Measurements from ENCODE around the gene ADK. TPM values are rescaled to one million over a fixed set of nuclear protein-coding genes. Genes with fewer than 3 reads are reported as not detected.

The ADK gene
- total RNA-seq, 3 donors from 2014 or later = 27.2 to 50.8 (median 40.0) TPM

DNA sequence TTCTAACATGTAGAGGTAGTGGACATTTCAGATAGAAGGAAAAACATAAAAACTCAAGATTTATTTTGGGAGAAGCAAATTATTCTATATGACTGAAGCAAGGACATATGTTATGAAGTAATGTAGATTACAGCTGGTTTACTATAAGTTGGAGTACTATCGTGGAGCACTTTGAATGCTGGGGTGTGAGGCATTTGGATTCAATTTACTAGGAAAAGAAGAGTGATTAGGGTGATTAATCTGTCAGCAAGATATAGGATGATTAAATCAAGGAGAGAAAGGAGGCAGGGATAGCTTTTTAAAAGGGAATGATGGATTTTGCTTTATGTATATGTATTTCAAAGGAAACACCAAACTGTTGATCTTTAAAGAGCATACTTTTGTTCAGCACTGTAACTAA, 356.9 kb downstream of the ADK start:
- no peaks in the 10 kb centered on the region for H3K36me3 ChIP-seq
- TF ChIP-seq POLR2AphosphoS5 (IDR thresholded peaks at IDR 0.05) = no peak
- TF ChIP-seq, protein P1, sequence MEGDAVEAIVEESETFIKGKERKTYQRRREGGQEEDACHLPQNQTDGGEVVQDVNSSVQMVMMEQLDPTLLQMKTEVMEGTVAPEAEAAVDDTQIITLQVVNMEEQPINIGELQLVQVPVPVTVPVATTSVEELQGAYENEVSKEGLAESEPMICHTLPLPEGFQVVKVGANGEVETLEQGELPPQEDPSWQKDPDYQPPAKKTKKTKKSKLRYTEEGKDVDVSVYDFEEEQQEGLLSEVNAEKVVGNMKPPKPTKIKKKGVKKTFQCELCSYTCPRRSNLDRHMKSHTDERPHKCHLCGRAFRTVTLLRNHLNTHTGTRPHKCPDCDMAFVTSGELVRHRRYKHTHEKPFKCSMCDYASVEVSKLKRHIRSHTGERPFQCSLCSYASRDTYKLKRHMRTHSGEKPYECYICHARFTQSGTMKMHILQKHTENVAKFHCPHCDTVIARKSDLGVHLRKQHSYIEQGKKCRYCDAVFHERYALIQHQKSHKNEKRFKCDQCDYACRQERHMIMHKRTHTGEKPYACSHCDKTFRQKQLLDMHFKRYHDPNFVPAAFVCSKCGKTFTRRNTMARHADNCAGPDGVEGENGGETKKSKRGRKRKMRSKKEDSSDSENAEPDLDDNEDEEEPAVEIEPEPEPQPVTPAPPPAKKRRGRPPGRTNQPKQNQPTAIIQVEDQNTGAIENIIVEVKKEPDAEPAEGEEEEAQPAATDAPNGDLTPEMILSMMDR (IDR thresholded peaks at IDR 0.05) = no peak
- no peak for TF ChIP-seq POLR2A (IDR thresholded peaks at IDR 0.05)
- no peak overlapping the region for H3K4me3 ChIP-seq
- H3K4me1 ChIP-seq = no peaks in the 10 kb centered on the region
- no peak for DNase-seq (ENCODE audit: low spot score in 2 of 2)
- intact Hi-C loops (cut with DNase I; ENCODE audit: low total_unique reads) = no loop called here
- H3K27me3 ChIP-seq = no peaks in the 10 kb centered on the region
- no peak overlapping the region for H3K27ac ChIP-seq
- H3K9me3 ChIP-seq = peaks cover 0 to 24% of the 10 kb centered on the region in 2 donors

DNA sequence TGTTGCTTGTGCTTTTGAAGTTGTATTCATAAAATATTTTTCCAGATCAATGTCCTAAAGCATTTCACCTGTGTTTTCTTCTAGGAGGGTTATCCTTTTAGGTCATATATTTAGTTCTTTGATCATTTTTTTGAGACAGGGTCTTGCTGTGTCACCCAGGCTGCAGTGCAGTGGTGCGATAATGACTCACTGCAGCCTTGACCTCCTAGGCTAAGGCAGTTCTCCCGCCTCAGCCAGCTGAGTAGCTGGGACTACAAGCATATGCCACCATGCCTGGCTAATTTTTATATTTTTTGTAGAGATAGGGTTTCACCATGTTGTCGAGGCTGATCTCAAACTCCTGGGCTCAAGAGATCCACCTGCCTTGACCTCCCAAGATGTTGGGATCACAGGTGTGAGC, 359.6 kb downstream of the ADK start:
- Histone ChIP-seq H3K36me3 (no peaks in the 10 kb centered on the region), H3K4me3 (no peak overlapping the region), H3K4me1 (no peaks in the 10 kb centered on the region), H3K27ac (no peak overlapping the region), H3K9me3 (peaks cover 0 to 42% of the 10 kb centered on the region in 2 donors), H3K27me3 (no peaks in the 10 kb centered on the region)
- DNase-seq (ENCODE audit: low spot score in 2 of 2) = no peak
- no peak for TF ChIP-seq POLR2AphosphoS5 (IDR thresholded peaks at IDR 0.05)
- no peak for TF ChIP-seq POLR2A (IDR thresholded peaks at IDR 0.05)
- intact Hi-C loops (cut with DNase I; ENCODE audit: low total_unique reads) = no loop called here

- H3K4me1 ChIP-seq = no peaks in the 10 kb centered on the region
- peaks cover 0 to 42% of the 10 kb centered on the region in 2 donors for H3K9me3 ChIP-seq
- DNase-seq (ENCODE audit: low spot score in 2 of 2) = no peak
- no peak overlapping the region for H3K4me3 ChIP-seq
- TF ChIP-seq POLR2A (IDR thresholded peaks at IDR 0.05) (no peak), POLR2AphosphoS5 (IDR thresholded peaks at IDR 0.05) (no peak)
- TF ChIP-seq, protein P1 (IDR thresholded peaks at IDR 0.05) = no peak
- no peak overlapping the region for H3K27ac ChIP-seq
- H3K27me3 ChIP-seq = no peaks in the 10 kb centered on the region
- no peaks in the 10 kb centered on the region for H3K36me3 ChIP-seq
- intact Hi-C loops (cut with DNase I; ENCODE audit: low total_unique reads) = no loop called here
Observed at GRCh38 chr10:74511051-74511450, 360.0 kb downstream of the ADK start.

- no peaks in the 10 kb centered on the region for H3K4me1 ChIP-seq
- intact Hi-C loops (cut with DNase I; ENCODE audit: low total_unique reads) = no loop called here
- H3K36me3 ChIP-seq = no peaks in the 10 kb centered on the region
- H3K4me3 ChIP-seq = no peak overlapping the region
- DNase-seq (ENCODE audit: low spot score in 2 of 2) = no peak
- H3K27ac ChIP-seq = no peak overlapping the region
- H3K27me3 ChIP-seq = no peaks in the 10 kb centered on the region
- H3K9me3 ChIP-seq = peaks cover 0 to 42% of the 10 kb centered on the region in 2 donors
- TF ChIP-seq POLR2A (IDR thresholded peaks at IDR 0.05) = no peak
- no peak for TF ChIP-seq POLR2AphosphoS5 (IDR thresholded peaks at IDR 0.05)
- TF ChIP-seq, protein P1 (IDR thresholded peaks at IDR 0.05) = no peak
Observed at GRCh38 chr10:74514322-74514721, 363.3 kb downstream of the ADK start.

DNA sequence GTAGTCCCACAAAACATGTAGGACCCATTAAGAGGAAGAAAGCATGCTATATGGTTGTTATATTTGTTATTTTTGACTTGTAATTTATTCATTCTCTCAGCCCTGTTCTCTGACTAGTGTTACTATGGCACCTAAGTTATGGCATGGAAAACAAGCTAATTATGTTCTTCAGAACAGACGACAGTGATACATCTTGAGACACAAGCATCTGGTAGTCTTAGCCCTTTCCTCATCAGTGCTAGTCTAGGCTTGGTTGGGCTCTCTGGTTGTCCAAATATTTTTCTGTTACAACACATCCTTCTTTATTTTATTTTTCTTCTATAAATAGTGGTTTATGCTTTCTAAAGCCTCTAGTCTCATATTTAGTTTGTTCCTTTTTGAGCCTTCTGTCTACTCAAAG, 367.0 kb downstream of the ADK start:
- Histone ChIP-seq H3K9me3 (peaks cover 0 to 17% of the 10 kb centered on the region in 2 donors), H3K4me1 (no peaks in the 10 kb centered on the region), H3K27ac (no peak overlapping the region), H3K27me3 (no peaks in the 10 kb centered on the region), H3K4me3 (no peak overlapping the region), H3K36me3 (no peaks in the 10 kb centered on the region)
- TF ChIP-seq POLR2A (IDR thresholded peaks at IDR 0.05) (no peak), POLR2AphosphoS5 (IDR thresholded peaks at IDR 0.05) (no peak)
- TF ChIP-seq, protein P1 (IDR thresholded peaks at IDR 0.05) = no peak
- no peak for DNase-seq (ENCODE audit: low spot score in 2 of 2)
- intact Hi-C loops (cut with DNase I; ENCODE audit: low total_unique reads) = no loop called here

DNA sequence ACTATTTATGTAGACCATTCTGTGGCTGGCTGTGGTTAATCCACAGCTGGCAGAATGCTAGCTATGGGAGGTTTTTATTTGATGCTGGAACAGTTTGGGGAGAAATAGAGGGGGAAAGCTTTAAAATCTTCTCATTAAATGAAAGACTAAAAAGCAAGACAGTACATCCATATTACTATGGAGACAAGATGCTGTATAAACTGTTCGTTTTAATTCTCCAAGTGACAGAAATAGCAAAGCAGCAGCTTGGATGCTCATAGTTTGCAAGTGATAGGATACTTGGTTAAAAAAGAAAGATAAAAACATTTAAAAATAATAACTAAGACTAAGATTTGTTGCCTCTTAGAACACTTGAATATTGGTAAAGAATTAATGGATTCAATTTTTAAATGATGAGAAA, 370.5 kb downstream of the ADK start:
- no peak overlapping the region for H3K27ac ChIP-seq
- no peak overlapping the region for H3K4me3 ChIP-seq
- no peaks in the 10 kb centered on the region for H3K27me3 ChIP-seq
- H3K36me3 ChIP-seq = no peaks in the 10 kb centered on the region
- intact Hi-C loops (cut with DNase I; ENCODE audit: low total_unique reads) = no loop called here
- TF ChIP-seq POLR2AphosphoS5 (IDR thresholded peaks at IDR 0.05) (no peak), POLR2A (IDR thresholded peaks at IDR 0.05) (no peak)
- H3K9me3 ChIP-seq = no peaks in the 10 kb centered on the region
- DNase-seq (ENCODE audit: low spot score in 2 of 2) = no peak
- H3K4me1 ChIP-seq = no peaks in the 10 kb centered on the region

Measured in breast epithelium (tissue), 4 donors.